EH (cell line): ENCODE measurements around the gene GSE1.

Experiments used
- DNase-seq: peaks from one replicate; pipeline ENCODE4 v3.0.0-alpha.2; 2015; ENCODE audit warnings: low read depth

GSE1 gene

DNA sequence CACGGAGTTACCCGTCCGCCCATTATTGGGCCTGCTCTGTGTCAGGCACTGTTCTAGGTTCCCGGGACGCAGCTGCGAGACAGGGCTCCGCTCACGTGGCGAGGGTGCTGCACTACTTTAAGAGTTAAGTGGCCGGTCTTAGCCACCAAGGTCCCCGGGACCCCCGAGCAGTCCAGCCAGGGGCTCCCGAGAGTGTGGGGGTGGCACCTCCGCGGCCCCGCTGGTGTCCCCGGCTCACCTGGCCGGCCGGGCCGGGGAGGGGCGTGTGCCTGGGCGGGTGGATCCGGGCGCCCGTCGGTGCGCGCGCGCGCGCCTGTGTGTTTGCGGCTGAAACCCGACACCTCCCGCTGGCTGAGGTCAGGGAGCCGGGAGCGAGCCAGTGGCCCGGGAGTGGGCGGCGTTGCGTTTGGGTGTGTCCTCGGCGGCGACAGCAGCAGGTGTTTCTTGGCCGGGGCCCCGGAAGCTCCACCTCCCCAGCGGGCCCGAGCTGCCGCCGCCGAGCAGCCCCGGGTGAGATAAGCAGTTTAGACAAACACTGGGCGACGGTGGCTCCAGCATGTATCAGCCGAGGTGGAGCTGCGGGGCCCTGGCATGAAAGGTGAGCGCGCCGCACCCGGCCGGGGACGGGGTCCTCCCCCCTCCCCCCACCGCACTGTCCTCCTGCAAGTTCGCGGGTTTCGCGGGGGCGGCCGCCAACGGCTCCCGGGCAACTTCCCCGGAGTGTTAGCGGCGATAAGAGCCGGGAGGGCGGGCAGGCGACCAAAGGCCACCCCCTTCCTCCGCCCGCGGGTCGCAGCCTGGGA, at the start of gene GSE1:
Gene GSE1, plus strand, starts transcription at position 522 of the 803 bp plus-strand sequence. Its CDS starts 70 bp downstream, at position 592.
- DNase-seq: peak; percentile 81

DNA sequence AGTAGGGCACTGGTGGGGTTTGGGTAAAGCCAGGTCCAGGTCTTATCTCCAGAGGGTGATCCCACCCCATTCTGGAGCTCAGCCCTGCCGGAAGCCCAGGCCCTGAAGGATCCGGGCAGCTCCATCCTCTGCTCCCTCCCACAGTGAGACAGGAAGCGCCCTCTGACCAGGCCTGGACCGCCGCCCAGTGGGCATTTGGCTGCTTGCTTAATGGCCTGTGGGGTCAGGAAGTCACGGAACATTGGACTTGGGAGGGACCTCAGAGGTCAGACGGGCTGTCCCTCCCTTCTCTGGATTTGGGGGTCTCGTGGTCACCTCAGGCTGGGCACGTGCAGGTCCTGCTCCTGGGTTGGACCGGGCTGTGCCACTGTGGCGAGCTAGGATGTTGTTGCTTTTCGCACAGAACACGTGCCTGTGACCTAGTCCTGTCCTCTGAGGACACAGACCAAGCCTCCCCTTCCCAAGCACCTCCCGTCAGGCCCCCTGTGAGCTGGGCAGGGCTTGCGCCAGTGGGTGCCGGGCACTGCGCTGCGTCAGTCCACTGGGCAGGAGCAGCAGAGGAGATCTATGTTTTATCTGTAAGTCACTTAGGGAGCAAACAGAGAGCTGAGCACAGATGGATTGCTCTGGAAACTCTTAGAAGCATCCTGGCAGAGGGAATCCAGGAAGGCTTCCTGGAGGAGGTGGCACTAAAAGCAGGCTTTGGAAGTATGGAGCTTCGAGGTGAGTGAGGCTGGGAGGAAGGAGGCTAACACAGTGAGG, 49.4 kb upstream of the GSE1 start:
- DNase-seq: peak; percentile 66

DNA sequence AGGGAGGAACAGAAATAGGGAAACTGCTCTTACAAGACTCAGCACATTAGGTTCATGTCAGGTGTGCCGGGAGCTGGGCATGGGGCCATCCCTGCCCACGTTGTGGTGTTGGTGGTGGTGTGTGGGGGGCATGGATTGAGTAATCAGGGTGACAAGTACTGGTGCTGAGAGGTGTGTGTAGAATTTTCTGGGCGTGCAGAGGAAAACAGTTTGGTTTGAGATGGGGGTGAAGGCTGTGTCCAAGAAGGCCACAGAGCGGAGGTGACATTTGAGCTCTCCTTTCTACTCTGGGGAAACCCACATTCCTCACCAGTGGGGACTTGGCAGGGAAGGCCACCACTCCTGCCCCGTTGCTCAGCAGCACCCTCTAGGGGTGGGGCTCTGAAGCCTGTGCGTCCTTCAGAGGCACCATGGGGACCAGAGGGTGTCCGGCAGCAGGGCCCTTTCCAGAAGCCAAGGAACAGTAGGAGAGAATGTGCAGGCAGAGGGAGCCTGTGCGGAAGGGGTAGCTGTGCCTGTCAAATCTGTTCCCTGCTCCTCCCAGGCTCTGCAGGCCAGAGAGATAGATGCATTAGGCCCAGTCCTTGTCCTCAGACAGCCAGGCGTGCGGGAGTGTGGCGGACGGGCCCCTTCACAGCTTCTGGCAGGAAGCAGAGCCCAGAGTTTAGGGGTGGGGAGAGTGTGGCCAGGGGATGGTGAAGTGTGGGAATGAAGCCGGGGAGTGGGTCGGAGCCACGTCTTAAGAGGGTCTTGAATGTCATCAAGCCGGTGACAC, 48.7 kb upstream of the GSE1 start:
- DNase-seq: no peak

DNA sequence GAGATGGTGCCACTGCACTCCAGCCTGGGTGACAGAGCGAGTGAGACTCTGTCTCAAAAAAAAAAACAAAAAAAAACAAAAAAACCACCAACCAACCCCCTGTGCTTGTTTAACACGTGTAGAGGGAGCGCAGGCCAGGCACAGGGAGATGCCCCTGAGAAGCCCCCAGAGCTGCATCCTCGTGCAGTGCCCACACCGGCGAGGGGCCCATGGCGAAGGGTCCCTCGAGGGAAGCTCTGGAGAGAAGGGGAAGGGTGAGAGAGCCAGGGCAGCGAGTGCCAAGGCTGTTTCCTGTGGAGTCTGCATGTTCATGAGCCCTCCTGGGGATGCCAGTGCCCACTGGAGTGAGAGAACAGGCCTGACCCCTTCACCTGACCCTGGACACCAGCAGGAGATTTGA, 47.8 kb upstream of the GSE1 start:
- no peak for DNase-seq

DNA sequence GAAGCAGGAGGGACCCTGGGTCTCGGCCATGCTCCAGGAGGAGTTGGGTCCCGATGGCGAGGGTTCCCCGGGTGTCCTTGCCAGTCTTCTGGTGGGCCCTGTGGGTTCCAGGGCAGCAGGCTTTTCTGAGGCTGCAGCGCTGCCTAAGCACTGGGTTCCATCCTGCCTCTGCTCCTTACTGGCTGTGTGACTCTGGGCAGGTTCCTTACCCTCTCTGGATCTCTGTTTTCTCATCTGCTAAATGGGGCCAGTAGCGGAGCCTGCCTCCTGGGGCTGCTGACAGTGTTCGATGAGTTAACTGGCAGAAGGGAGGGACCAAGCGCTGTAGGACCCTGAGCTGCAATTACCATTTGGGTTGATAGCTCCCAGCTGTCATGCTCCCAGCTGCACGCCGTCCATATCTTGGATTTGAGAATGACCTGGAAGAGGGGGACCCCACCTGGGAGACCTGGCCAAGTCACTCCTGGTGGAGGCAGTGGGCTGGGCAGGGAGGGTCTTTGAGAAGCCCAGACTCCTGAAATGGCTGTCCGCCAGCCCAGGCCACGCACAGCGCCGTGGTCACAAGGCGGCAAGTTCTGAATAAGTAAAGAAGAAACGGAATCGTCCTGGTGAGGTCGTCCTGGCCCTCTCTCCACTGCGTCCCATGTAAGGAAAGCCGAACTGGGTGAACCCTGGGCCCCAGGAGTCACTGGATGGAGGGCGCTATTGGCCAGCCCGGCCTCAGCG, 47.2 kb upstream of the GSE1 start:
- no peak for DNase-seq

DNA sequence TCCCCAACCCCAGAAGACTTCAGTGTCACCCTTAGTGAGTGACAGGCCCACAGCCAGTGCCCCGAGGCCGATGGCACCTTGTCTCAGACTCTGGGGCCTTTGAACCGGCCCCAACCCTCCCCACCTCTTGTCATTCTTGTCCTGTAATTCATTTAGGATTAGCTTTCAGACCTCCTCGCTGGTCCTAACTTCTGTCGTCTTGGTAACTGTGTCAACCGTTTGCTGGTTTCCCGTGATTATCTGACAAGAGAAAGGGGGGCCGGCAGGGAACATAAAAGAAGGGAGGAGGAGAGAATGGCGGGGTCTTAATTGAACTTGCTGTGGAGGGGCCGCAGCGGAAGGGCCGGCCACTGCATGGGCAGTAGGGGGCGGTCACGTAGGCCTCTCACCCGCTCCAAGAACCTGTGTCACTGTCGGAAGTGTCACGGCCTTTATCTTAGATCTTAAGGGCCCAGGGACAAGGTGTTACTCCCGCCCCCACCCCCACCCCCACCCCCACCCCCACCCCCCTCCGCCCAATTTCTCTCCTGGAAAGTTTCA, 46.5 kb upstream of the GSE1 start:
- no peak for DNase-seq

DNA sequence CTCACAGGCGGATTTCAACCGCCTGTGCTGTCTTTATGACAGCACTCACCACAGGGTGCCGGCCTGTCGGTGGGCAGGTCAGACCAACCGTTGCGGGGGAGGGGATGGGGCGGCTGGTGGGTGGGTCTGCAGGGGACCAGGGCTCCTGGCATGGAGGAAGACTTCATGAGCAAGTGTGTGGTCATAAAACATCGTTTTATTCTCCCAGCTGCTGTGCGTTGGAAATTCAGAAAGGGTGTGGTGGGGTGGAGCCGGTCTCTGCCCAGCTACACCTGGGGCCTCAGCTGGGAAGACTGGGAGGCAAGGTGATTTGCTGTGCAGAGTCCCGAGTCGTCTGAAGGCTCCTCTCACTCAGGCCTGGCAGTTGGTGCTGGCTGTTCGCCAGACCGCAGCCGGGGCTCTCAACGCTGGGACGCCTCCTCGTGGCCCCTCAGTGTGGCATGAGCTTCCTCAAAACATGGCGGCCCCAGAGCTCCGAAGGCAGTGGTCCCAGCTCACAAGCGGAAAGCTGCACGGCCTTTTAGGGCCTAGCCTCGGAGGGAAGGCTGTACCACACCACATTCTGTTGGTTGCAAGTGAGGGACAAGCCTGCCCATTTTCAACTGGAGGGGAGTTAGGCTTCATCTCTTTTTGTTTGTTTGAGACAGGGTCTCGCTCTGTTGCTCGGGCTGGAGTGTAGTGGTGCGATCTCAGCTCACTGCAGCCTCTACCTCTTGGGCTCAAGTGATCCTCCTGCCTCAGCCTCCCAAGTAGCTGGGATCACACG, 45.8 kb upstream of the GSE1 start:
- no peak for DNase-seq

DNA sequence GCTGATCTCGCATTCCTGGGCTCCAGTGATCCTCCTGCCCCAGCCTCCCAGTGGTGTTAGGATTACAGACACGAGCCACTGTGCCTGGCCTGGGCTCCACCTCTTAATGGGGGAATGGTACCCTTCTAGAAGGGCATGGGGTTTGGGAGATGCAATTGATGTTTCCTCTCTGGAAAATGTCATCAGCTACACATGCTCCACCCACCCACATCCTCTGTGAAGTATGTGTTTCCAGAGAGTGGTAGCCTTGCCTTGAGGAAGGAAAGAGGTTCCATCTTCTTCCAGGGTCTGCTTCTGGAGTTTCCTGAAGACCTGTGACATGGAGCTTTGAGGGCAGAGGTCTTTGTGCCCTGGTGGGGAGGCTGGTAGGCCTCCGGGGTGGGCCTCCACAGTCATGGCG, 45.2 kb upstream of the GSE1 start:
- DNase-seq: no peak

DNA sequence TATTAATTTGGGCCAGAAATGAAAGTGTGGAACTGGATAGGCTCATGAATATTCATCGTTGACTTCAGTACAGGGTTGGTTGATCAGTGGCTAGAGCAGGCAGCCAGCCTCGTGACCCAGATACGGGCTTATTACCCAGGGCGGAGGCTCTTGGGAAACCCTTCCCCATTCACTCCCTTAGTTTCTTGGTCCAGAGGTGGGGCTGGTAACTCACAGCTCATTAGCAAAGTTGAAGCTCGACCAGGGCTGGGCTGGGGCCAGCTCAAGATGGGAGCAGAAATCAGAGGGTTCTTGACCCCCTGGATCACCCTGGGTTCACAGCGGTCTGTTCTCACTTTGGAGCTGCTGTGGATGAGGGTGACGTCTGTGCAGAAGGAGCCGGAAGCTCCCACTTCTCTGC, 44.6 kb upstream of the GSE1 start:
- DNase-seq: no peak

DNA sequence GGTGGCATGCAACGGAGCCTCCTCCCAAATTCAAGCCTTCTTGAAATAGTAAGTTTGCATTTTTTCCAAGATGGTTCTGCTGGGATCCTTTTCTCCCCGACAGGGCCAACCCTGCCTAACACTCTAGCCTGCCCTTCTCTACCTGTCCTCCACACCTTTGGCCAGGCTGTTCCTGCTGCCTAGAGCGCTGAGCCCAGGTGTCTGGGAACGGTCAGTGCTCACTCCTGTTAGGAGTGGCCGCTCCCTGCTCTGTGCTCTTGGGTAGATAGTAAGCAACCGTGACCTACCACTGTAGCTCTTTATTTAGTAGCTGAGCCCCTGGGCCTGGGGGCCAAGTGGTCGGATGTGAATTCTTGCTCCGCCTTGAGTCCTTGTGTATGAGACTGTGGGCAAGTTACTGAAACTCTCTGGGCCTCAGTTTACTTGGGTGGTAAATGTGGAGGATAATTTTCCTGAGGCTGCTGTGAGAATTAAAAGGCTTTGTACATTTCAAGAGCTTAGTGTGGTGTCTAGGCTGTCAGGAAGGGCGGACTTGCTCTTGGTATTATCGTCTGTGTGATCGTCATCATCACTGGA, 44.0 kb upstream of the GSE1 start:
- no peak for DNase-seq

DNA sequence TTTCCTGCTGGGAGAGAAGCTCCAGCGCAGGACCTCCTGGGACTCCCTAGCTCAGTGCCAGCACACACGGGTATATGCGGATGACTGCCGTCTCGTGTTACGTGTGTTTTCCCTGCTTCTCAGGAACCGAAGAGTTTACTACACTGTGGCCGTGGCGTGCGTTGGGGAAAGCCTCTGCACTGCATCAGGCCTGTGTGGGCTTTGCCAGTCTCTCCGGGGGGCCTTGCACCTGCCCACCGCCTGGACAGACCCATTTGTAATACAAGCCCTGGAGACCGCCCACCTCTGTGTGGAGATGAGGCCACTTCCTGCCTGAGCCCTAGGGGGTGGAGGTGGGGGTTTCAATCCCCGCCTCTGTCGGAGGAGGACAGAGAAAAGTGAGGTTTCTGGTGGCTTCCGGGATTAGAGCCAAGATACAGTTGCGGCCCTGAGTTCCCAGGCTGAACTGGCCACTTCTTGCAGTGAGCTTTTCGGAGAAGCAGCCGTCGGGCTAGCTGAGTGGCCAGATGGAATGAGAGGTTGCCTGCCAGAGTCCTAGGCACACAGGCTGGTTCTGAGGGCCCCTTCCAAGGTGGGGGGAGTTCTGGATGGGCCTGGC, 43.4 kb upstream of the GSE1 start:
- peak; percentile 91 for DNase-seq

DNA sequence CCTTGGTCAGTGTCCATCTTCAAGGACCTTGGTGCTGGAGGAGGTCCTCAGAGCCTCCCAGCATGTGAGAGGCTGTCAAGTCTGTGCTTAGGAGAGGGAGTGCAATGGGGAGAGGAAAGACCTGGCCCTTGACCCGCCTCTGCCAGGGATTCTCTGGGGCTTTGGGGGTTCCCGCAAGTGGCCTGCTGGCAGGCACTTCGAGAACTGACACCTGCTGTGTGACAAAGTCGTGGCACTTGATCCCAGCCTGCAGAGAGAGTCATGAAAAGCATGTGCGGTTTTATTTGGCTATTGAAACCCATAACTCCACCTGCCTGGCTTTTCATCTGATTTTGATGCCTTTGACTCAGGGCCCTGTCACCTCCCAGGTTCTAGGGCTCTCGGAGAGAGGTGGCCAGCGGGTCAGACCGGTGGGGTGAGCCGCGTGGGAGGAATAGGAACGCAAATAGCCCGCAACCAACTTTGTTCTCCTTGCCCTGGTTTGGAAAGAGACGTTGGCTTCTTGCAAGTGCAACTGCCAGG, 42.8 kb upstream of the GSE1 start:
- no peak for DNase-seq

DNA sequence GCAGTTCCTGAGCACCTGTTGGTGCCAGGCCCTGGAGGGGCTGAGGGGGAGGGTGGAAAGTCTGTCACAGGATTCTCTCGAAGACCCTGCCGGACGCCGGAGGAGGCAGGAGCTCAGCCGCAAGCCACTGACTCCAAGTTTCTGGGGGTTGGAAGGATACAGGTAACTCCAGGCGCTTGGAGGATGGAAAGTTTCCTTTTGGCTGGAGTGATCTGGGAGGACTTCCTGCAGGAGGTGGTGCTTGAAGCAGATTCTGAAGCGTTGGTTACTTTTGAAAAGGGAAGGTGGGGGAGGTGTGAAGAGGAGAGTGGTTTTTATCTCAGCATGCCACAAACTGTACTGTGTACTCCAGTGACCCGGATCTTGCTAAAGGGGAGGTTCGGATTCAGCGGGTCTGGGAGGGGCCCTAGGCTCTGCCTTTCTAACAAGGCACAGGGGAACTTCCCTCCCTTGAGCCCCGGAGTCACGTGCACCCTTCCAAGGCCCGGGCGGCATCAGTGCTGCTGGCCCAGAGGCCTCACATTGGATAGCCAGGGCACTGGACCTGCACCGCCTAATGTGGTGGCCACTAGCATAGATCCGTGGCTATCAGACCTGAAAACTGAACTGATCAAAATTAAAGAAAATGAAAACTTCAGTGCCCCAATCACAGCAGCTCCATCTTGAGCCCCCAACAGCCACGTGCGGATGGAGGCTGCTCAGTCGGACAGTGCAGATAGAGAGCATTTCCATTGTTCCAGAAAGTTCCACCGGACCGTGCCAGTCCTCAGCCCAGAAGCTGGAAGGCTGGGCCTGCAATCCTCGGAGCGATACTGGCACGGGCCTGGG, 42.2 kb upstream of the GSE1 start:
- DNase-seq: no peak

DNA sequence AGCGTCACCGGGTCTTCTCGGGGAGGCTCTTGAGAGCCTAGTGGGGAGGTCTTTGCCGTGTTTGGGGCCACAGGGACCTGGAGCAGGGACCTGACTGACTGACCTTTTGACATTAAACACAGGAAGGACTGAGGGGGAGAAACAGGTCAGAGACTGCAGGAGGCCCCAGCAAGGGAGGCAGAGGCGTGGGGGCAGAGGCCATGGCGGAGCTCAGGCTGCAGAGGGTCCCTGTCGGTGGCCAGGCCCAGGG, 41.6 kb upstream of the GSE1 start:
- DNase-seq: no peak

DNA sequence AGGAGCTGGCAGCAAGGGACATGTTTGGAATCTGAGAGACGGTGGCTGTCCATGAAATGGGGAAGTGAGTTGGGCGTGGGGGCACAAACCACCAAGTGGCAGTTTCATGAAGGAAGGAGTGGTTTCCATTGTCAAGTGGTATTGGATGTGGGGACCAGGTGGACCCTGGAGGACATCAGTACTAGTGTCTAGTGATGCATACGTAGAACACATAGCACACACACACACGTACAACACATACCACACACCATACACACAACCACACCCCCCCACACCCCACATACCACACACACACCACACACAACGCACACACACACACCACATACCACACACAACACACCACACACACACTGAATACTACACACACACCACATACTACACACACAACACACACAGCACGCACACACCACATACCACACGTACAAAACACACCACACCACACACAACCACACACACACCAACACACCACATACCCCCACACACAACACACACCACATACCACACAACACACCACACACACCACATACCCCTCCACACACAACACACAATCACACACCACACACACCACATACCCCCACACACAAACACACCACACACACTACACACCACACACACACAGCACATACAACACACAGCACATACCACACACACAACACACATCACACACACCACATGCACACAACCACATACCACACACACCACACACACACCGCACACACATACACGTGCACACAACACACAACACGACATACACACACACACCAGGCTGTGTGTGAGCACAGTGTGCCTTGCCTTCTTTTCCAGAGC, 41.1 kb upstream of the GSE1 start:
- DNase-seq: no peak

DNA sequence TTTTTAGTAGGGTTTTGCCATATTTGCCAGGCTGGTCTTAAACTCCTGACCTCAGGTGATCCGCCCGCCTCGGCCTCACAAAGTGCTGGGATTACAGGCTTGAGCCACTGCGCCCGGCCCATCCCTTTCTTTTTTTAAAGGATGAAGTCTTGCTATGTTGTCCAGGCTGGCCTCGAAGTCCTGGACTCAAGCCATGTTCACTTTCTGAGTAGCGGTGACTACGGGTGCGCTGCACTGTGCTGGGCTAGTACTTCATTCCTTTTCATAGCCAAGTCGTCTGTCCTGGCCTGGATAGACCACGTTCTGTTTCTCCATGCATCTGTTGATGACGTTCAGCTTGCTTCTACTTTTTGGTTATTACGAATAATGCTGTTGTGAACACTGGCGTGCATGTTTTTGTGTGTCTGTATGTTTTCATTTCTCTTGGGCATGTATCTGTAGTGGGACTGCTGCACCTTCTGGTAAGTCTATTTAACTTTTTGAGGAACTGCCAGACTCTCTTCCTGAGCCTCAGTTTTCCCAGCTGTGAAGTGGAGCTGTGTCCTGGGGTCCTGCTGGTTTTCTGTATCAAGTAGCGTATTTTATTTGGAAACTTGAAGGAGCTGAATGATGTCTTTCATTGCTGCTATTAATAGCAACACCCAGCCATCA, 40.0 kb upstream of the GSE1 start:
- no peak for DNase-seq

DNA sequence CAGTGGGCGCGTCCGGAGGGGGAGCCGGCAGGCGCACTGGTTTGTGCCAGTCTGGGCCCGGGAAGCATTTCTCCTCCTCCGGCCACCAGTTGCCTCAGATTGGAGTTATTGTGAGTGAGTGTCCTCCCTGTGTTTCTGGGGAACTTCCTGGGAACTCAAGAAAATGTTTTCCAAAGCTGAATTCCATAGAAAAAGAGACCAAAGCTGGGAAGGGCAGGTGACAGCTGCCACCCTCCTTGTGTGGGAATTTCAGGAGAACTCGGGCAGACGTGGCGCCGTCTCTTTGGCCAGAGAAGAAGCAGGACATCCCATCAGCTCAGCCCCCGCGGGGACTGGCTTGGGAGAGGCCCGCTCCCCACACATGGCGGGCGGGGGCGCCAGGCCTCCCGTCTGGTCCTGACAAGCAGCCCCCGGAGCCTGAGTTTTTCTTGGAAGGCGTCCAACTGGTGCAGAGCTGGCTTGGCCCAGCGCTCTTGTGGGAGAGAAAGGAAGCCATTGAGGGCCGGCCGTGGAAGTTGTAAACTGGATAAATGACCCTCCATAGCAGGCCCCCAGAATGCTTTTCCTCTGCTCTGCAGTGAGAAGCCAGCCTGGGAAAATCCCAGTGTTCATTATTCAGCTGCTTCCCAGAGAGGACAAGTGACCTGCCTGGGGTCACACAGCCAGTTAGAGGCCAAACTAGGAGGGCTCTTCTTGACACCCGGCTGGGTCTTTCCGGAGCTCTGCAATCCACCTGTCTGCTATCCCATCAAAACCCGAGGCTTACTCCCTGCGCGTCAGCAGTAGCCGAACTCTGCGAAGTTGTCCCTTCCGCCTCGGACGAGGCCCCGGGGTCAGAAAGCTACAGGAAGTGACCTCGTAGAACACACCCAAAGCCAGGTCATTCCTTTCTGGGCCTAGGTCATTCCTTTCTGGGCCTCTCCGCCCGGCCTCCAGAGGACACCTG, 39.2 kb upstream of the GSE1 start:
- peak; percentile 84 for DNase-seq
